Activated gamma-delta T cell (primary cell): ENCODE data around the gene PLA2G15.

Experiments
- DNase-seq: peaks from one replicate; lab custom pipeline; 2025; lab: John Stamatoyannopoulos, UW

PLA2G15 gene

GRCh38 chr16:68298907-68299561, 53.9 kb downstream of the PLA2G15 start:
- no peak for DNase-seq

GRCh38 chr16:68299571-68300453, 54.6 kb downstream of the PLA2G15 start:
- DNase-seq = no peak

DNA sequence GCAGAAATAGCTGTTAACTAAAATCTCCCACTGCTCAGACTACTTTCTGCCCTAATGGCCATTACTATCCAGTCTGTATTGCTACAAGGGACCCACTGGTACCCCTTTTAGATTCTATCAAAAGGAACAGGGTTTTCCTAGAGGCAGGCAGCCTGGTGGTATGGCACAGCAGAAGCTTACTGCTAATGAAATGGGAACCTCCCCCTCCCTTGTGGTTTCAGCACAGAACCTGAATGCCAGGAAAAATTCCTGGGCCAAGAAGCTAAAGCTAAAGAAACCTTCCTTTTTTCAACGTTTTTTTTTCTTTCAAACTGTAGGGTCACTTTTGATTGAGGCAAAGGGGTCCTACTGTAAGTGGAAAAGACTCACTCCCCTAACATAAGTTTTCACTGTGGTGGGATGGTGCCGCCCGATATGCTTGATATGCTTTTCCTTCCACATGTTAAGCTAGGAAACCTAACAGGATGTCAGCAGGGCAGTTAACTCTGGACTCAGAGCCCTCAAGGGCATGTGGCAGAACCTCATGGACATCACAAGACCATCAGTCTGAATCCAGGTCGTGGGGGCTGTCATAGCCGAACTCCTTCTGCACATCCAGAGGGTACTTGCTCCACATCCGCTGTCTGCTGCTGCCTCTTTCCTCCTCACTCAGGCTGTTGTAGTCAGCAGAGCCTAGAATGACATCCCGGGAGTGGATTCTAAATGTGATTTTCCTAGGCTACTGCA, 55.7 kb downstream of the PLA2G15 start:
- DNase-seq = no peak

GRCh38 chr16:68306633-68307032, 61.5 kb downstream of the PLA2G15 start:
- no peak for DNase-seq

GRCh38 chr16:68309799-68310198, 64.6 kb downstream of the PLA2G15 start:
- no peak for DNase-seq

- no peak for DNase-seq
Observed at GRCh38 chr16:68310437-68310773, 65.2 kb downstream of the PLA2G15 start.
